ENCODE measurements around the gene TBPL1.
"Not testable (repeated sequence)": the region's sequence is repeated elsewhere in the genome, so short reads cannot be mapped to it uniquely, and the experiment has no call there.

Gene TBPL1

DNA sequence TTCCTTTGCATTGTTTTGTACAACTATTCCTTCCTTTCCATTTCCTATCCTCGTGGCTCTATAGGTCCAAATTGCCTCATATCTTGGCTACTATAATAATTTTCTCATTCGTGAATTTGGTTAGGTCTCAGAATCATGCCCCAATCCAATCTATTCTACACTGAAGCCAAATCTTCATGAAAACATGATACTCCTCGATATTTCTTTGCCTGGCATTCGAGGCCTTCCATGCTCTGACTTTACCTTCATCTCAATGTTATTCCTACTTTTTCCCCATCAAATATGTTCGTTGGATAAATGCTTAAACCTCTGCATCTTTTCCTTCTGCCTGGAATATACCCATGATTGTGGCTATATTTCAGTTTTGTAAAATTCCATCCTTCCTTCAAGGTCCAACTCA, 33.7 kb upstream of the TBPL1 start:
- no peak overlapping the region for H3K4me3 ChIP-seq (ENCODE audit: low read length)
- TF ChIP-seq, protein P1, sequence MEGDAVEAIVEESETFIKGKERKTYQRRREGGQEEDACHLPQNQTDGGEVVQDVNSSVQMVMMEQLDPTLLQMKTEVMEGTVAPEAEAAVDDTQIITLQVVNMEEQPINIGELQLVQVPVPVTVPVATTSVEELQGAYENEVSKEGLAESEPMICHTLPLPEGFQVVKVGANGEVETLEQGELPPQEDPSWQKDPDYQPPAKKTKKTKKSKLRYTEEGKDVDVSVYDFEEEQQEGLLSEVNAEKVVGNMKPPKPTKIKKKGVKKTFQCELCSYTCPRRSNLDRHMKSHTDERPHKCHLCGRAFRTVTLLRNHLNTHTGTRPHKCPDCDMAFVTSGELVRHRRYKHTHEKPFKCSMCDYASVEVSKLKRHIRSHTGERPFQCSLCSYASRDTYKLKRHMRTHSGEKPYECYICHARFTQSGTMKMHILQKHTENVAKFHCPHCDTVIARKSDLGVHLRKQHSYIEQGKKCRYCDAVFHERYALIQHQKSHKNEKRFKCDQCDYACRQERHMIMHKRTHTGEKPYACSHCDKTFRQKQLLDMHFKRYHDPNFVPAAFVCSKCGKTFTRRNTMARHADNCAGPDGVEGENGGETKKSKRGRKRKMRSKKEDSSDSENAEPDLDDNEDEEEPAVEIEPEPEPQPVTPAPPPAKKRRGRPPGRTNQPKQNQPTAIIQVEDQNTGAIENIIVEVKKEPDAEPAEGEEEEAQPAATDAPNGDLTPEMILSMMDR (IDR thresholded peaks at IDR 0.05; ENCODE audit: insufficient read depth, low read depth, low read length, missing control alignments): no peak
- no peak for DNase-seq (ENCODE audit: low read depth)

DNA sequence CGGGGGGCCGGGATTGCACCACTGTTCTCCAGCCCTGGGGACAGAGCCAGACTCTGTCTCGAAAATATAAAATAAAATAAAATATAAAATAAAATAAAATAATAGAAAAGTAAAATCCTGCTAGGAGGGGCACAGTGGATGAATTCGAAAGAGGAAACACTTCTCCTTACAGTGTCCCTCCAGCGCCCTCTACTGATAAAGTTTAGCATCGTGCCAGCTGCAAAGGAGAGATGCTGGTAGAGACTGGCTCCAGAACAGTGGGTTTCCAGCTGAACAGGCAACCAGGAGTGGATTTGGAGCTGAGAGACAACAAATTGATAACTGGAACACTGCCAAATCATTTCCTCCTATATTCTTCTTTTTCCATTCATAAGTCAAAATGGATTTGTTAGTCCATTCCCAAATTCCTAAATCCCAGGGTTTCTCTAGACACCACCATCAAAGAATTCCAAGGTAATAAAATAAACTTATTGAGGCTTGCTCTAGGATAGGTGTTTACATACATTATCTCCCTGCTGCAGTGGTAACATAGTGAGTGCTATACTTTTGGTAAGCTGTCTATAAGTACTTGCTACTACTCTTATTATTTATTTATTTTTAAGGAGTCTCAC, 31.7 kb upstream of the TBPL1 start:
- DNase-seq (ENCODE audit: low read depth): peak; percentile 81
- TF ChIP-seq, protein P1 (IDR thresholded peaks at IDR 0.05; ENCODE audit: insufficient read depth, low read depth, low read length, missing control alignments): peak; percentile 94
- H3K4me3 ChIP-seq (ENCODE audit: low read length): no peak overlapping the region

DNA sequence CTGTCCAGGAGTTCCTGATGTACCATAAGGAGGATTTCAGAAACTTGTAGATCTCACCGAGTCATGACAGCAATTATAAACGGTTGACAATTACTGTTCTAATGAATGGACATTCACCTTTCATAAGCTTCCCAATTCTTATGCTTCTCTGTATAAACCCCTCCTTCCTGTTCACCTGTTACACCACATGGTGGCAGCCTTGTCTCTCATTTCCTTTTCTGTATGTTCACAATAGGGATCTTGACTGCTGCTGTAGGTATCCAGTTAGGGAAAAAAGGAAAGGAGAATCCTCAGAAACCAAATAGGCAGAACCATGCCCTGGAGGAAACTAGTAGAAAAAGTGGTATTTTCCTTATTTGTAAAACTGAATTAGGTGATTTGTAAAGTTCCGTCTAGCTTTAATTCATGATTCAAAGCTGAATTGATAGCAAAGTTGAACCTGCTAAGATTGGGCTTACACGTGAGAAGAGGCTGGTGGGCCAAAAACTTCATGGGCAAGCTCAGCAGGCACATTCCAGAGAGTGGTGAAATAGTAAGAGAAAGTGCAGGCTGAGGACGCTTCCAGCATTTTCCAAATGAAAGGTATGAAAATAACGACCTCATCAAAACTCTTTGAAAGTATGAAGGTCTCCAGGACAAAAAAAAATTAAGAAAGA, 29.0 kb upstream of the TBPL1 start:
- H3K4me3 ChIP-seq (ENCODE audit: low read length): no peak overlapping the region

DNA sequence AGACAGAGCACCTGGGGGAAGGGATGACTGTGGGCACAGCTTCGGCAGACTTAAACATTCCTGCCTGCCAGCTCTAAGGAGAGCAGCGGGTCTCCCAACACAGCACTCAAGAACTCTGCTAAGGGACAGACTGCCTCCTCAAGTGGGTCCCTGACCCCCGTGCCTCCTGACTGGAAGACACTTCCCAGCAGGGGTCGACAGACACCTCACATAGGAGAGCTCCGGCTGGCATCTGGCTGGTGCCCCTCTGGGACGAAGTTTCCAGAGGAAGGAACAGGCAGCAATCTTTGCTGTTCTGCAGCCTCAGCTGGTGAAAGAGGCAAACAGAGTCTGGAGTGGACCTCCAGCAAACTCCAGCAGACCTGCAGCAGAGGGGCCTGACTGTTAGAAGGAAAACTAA, 21.8 kb upstream of the TBPL1 start:
- DNase-seq (ENCODE audit: low read depth): not testable (repeated sequence)

More for the DNA sequence above, 29.0 kb upstream of the TBPL1 start:
- TF ChIP-seq, protein P1 (IDR thresholded peaks at IDR 0.05; ENCODE audit: insufficient read depth, low read depth, low read length, missing control alignments): peak; percentile 87
- peak; percentile 84 for DNase-seq (ENCODE audit: low read depth)

DNA sequence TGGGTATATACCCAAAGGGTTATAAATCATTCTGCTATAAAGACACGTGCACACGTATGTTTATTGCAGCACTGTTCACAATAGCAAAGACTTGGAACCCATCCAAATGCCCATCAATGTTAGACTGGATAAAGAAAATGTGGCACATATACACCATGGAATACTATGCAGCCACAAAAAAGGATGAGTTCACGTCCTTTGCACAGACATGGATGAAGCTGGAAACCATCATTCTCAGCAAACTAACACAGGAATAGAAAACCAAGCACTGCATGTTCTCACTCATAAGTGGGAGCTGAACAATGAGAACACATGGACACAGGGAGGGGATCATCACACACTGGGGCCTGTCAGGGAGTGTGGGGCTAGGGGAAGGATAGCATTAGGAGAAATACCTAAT, 16.7 kb upstream of the TBPL1 start:
- not testable (repeated sequence) for DNase-seq (ENCODE audit: low read depth); H3K4me3 ChIP-seq (ENCODE audit: low read length)

More for the DNA sequence above, 21.8 kb upstream of the TBPL1 start:
- not testable (repeated sequence) for H3K4me3 ChIP-seq (ENCODE audit: low read length)

DNA sequence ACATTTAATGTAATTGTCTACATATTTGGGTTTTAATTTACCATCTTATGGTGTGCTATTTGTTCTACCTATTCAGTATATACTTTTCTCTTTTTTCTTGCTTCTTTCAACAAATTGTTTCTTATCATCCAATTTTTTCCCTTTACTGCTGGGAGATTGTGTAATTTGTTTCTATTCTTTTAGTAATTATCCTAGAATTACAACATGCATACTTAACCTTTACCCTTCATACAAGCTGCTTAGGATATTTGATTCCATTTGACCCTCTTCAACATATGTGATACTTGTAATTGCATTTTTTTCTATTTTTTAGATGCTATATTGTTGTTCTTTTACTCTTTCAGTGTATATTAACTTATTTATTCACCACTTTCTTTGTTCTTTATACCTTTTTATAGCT, 15.1 kb upstream of the TBPL1 start:
- no peak for DNase-seq (ENCODE audit: low read depth)
- no peak overlapping the region for H3K4me3 ChIP-seq (ENCODE audit: low read length)
- TF ChIP-seq, protein P1 (IDR thresholded peaks at IDR 0.05; ENCODE audit: insufficient read depth, low read depth, low read length, missing control alignments): no peak

DNA sequence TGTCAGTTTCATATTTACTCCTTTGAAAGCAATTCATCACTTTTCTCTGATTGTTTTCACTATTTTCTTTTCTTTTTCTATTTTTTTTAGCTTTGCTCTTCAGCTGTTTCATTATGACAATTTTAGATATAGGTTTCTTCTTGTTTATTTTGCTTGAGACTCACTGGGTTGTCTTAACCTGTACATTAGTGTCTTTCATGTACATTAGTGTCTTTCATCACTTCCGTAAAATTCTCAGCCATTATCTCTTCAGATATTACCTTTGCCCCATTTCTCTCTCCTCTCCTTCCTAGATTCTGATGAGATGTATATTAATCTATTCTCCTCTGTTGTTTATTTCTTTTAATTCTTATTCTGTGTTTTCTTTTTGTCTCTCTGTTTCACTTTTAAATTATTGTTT, 14.5 kb upstream of the TBPL1 start:
- TF ChIP-seq, protein P1 (IDR thresholded peaks at IDR 0.05; ENCODE audit: insufficient read depth, low read depth, low read length, missing control alignments): no peak
- no peak overlapping the region for H3K4me3 ChIP-seq (ENCODE audit: low read length)
- DNase-seq (ENCODE audit: low read depth): no peak
